Measurements from ENCODE around the gene SNF8. TPM values are rescaled to one million over a fixed set of nuclear protein-coding genes. Genes with fewer than 3 reads are reported as not detected.

The SNF8 gene
- total and polyA plus RNA-seq, 9 of the 15 experiments (the other 6 are each of a cell fraction or from before 2014, with no cell fraction given): 6.9 to 149 (median 117) TPM

GRCh38 chr17:48990882-48991357 is 46.3 kb upstream of the SNF8 start (continued):
- TF ChIP-seq ZBTB8A (IDR thresholded peaks at IDR 0.05; ENCODE audit: partially characterized antibody): no peak
- TF ChIP-seq CBX2 (IDR thresholded peaks at IDR 0.05; ENCODE audit: insufficient read depth, low read length, poor library complexity, severe bottlenecking): no peak
- TF ChIP-seq ZNF124 (CRISPR knock-in tag; IDR thresholded peaks at IDR 0.05): no peak
- TF ChIP-seq NCOA2 (IDR thresholded peaks at IDR 0.05; ENCODE audit: partially characterized antibody in 2 of 2): no peak
- peak; percentile 96 for TF ChIP-seq LARP7 (IDR thresholded peaks at IDR 0.05)
- 0 out of 2 replicates have a peak, but pooled peaks have one; percentile 58 for TF ChIP-seq HDGF (IDR thresholded peaks at IDR 0.05)
- no peak for TF ChIP-seq ZNF212 (CRISPR knock-in tag; IDR thresholded peaks at IDR 0.05)
- 0 out of 4 replicates have a peak, but pooled peaks of 1 of the 2 experiments have one; percentile 39 for TF ChIP-seq MCM7 (IDR thresholded peaks at IDR 0.05)
- no peak for TF ChIP-seq MTA2 (IDR thresholded peaks at IDR 0.05; ENCODE audit: low read depth)
- TF ChIP-seq CLOCK (CRISPR knock-in tag; IDR thresholded peaks at IDR 0.05; ENCODE audit: borderline replicate concordance): no peak
- TF ChIP-seq ZNF347 (CRISPR knock-in tag; IDR thresholded peaks at IDR 0.05; ENCODE audit: low read depth): no peak
- TF ChIP-seq HLTF (IDR thresholded peaks at IDR 0.05): peak; percentile 87
- no peak for TF ChIP-seq ATF6 (CRISPR knock-in tag; IDR thresholded peaks at IDR 0.05)
- no peak for TF ChIP-seq HMGXB4 (CRISPR knock-in tag; IDR thresholded peaks at IDR 0.05)
- TF ChIP-seq CBX3 (IDR thresholded peaks at IDR 0.05; ENCODE audit: borderline replicate concordance in 1 of 2, low read length in 2 of 2): no peak
- TF ChIP-seq ZNF146 (CRISPR knock-in tag; IDR thresholded peaks at IDR 0.05; ENCODE audit: unreplicated experiment): no peak
- TF ChIP-seq DDX20 (tag; IDR thresholded peaks at IDR 0.05; ENCODE audit: low read depth): no peak
- no peak for TF ChIP-seq ZC3H11A (IDR thresholded peaks at IDR 0.05; ENCODE audit: low read depth, low read length)
- TF ChIP-seq ZFP36 (IDR thresholded peaks at IDR 0.05; ENCODE audit: low read depth, low read length, partially characterized antibody): no peak
- no peak for TF ChIP-seq MXI1 (IDR thresholded peaks at IDR 0.05; ENCODE audit: low read depth, low read length)
- no peak for TF ChIP-seq ZC3H8 (IDR thresholded peaks at IDR 0.05)
- TF ChIP-seq ZNF174 (CRISPR knock-in tag; IDR thresholded peaks at IDR 0.05): no peak
- TF ChIP-seq RCOR1 (IDR thresholded peaks at IDR 0.05; ENCODE audit: borderline replicate concordance in 1 of 2, low read depth in 2 of 2, low read length in 2 of 2): no peak
- TF ChIP-seq POLR3G (IDR thresholded peaks at IDR 0.05; ENCODE audit: extremely low read depth, insufficient read length, insufficient replicate concordance): no peak
- peak; percentile 71 for TF ChIP-seq DPF2 (IDR thresholded peaks at IDR 0.05)
